ENCODE data around the gene BDH1. TPM values are rescaled to one million over a fixed set of nuclear protein-coding genes. Genes with fewer than 3 reads are reported as not detected.
"Not testable (repeated sequence)": the region's sequence is repeated elsewhere in the genome, so short reads cannot be mapped to it uniquely, and the experiment has no call there.

BDH1 gene
- total RNA-seq, 1 experiment from 2014 or later: 57.6 TPM

DNA sequence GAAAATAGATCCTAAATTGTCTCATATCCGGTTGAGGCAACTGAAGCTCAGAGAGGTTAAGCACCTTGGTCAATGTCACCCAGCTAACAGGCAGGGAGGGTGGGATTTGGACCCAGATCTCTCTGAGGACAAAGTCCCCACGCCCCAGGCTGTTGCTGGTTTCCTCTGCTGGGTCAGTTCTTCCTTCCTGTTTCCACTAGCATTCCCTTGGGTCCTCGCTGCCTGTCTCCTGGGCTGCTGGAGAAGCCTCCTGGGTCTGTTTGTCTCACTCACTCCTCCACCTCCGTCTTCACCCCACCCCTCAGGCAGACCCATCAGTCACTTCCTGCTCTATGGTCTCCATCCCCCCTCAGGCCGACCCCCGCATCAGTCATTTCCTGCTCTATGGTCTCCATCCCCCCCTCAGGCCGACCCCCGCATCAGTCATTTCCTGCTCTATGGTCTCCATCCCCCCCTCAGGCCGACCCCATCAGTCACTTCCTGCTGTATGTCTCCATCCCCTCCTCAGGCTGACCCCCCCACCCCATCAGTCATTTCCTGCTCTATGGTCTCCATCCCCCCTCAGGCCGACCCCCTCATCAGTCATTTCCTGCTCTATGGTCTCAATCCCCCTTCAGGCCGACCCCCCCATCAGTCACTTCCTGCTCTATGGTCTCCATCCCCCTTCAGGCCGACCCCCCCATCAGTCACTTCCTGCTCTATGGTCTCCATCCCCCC is 38.7 kb downstream of the BDH1 start:
- H3K36me3 ChIP-seq (ENCODE audit: insufficient read depth, low read length, poor library complexity, severe bottlenecking); BruUV-seq (replicated peaks); CTCF ChIA-PET; H3K27me3 ChIP-seq (replicated peaks; ENCODE audit: insufficient read depth, low read depth, low read length, poor library complexity); POLR2A ChIA-PET (ENCODE audit: low non-redundant PET); H3K4me3 ChIP-seq (ENCODE audit: low read depth, low read length, poor library complexity, severe bottlenecking); H3K9me3 ChIP-seq (ENCODE audit: low read depth, low read length, poor library complexity, severe bottlenecking): not testable (repeated sequence)
- intact Hi-C loops (cut with micrococcal nuclease; ENCODE audit: unreplicated experiment): loop anchor here (10.0 kb wide), 1 partner anchor 512 kb away; no protein-coding TSS in a partner anchor
- DNase-seq (ENCODE audit: low spot score): peak; percentile 88
- Histone ChIP-seq H3K27ac (ENCODE audit: low read depth, low read length, poor library complexity, severe bottlenecking) (peak overlapping the region; percentile 60), H3K4me1 (ENCODE audit: insufficient read depth, low read length, poor library complexity, severe bottlenecking) (peaks cover 50% of the 10 kb centered on the region)

DNA sequence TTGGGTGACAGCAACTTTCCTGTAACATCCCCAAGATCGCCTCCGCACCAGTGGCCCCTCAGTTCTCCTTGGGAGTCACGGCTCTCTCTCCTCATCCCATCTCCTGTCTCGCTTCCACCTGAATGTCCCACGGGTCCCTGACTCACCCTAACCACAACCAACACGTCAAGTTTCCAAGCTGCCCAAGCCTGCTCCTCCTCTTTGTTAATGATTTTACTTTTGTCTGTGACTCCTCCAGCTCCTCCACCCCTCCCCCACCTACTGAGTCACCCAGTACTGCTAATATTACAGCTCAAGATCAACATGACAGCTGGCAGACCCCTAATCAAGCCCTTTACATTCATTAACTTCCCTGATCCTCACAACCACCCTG is 39.3 kb downstream of the BDH1 start:
- Histone ChIP-seq H3K27ac (ENCODE audit: low read depth, low read length, poor library complexity, severe bottlenecking) (peak overlapping the region; percentile 60), H3K36me3 (ENCODE audit: insufficient read depth, low read length, poor library complexity, severe bottlenecking) (peaks cover 12% of the 10 kb centered on the region), H3K4me1 (ENCODE audit: insufficient read depth, low read length, poor library complexity, severe bottlenecking) (peaks cover 44% of the 10 kb centered on the region), H3K9me3 (ENCODE audit: low read depth, low read length, poor library complexity, severe bottlenecking) (no peaks in the 10 kb centered on the region), H3K4me3 (ENCODE audit: low read depth, low read length, poor library complexity, severe bottlenecking) (no peak overlapping the region), H3K27me3 (replicated peaks; ENCODE audit: insufficient read depth, low read depth, low read length, poor library complexity) (no peaks in the 10 kb centered on the region)
- no TSS peak for BruUV-seq (replicated peaks)
- DNase-seq (ENCODE audit: low spot score): no peak
- ChIA-PET POLR2A (ENCODE audit: low non-redundant PET) (no interaction called here), CTCF (no interaction called here)
- no peak for TF ChIP-seq EZH2 (IDR thresholded peaks at IDR 0.05; ENCODE audit: borderline replicate concordance, low read depth, low read length, poor library complexity, severe bottlenecking)
- TF ChIP-seq, protein P1, sequence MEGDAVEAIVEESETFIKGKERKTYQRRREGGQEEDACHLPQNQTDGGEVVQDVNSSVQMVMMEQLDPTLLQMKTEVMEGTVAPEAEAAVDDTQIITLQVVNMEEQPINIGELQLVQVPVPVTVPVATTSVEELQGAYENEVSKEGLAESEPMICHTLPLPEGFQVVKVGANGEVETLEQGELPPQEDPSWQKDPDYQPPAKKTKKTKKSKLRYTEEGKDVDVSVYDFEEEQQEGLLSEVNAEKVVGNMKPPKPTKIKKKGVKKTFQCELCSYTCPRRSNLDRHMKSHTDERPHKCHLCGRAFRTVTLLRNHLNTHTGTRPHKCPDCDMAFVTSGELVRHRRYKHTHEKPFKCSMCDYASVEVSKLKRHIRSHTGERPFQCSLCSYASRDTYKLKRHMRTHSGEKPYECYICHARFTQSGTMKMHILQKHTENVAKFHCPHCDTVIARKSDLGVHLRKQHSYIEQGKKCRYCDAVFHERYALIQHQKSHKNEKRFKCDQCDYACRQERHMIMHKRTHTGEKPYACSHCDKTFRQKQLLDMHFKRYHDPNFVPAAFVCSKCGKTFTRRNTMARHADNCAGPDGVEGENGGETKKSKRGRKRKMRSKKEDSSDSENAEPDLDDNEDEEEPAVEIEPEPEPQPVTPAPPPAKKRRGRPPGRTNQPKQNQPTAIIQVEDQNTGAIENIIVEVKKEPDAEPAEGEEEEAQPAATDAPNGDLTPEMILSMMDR (conservative IDR thresholded peaks at IDR 0.05; ENCODE audit: low read depth, low read length): no peak
- intact Hi-C loops (cut with micrococcal nuclease; ENCODE audit: unreplicated experiment): loop anchor here (10.0 kb wide), 1 partner anchor 512 kb away; no protein-coding TSS in a partner anchor

DNA sequence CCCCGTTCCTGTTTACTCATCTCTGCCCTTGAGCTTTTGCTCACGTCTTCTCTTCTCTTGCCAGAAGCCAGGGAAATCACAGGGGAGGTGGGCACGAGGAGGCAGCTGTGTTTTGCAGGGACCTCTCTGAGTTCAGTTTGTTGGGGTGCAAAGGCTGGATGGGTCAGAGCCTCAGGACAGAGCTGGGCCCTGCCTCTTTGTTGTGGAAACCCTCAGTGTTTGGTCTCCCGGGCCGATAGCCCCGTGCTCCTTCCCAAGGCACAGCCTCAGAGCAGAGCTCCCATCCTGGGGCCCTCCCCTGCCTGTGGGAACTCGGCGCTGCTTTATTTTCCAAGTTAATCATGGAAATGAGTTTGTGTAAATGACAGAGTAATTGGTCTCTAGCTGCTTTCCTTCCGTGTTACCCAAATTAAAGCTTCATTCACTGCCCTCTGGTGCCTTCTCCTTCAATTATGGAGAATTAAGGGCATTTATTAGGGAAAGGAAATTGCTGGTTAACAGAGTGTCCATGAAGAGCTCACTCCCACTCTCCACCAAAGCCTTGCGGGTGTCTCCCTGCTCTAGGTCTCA is 40.9 kb downstream of the BDH1 start:
- ChIA-PET POLR2A (ENCODE audit: low non-redundant PET) (no interaction called here), CTCF (interaction anchor here (0.7 kb wide), 1 partner anchor 84 kb away, joined by 3 read pairs; no protein-coding TSS in a partner anchor)
- no TSS peak for BruUV-seq (replicated peaks)
- Histone ChIP-seq H3K27ac (ENCODE audit: low read depth, low read length, poor library complexity, severe bottlenecking) (peak overlapping the region; percentile 60), H3K4me1 (ENCODE audit: insufficient read depth, low read length, poor library complexity, severe bottlenecking) (peaks cover 30% of the 10 kb centered on the region), H3K4me3 (ENCODE audit: low read depth, low read length, poor library complexity, severe bottlenecking) (no peak overlapping the region), H3K27me3 (replicated peaks; ENCODE audit: insufficient read depth, low read depth, low read length, poor library complexity) (no peaks in the 10 kb centered on the region), H3K36me3 (ENCODE audit: insufficient read depth, low read length, poor library complexity, severe bottlenecking) (peaks cover 14% of the 10 kb centered on the region), H3K9me3 (ENCODE audit: low read depth, low read length, poor library complexity, severe bottlenecking) (no peaks in the 10 kb centered on the region)
- intact Hi-C loops (cut with micrococcal nuclease; ENCODE audit: unreplicated experiment): loop anchor here (10.0 kb wide), 1 partner anchor 510 kb away; no protein-coding TSS in a partner anchor
- DNase-seq (ENCODE audit: low spot score): peak; percentile 68
- TF ChIP-seq, protein P1 (conservative IDR thresholded peaks at IDR 0.05; ENCODE audit: low read depth, low read length): no peak
- no peak for TF ChIP-seq EZH2 (IDR thresholded peaks at IDR 0.05; ENCODE audit: borderline replicate concordance, low read depth, low read length, poor library complexity, severe bottlenecking)

Data from A673 (cell line).